HL-60/S4 treated with phorbol 12-myristate 13-acetate at 8.2 ng/mL for 4 days and 3 days (cell line): ENCODE measurements around the gene GNAS.

Experiments
- in situ Hi-C: fragments of 300-500 bp; cut with MboI; formaldehyde crosslinking; loops from 2 replicates; pipeline ENCODE4 v1.15.0; 2022; ENCODE audit warnings: low sequenced_read_pairs

GNAS gene

GRCh38 chr20:58893355-58894120, 41.0 kb downstream of the GNAS start:
- in situ Hi-C loops, result no loop called here

- in situ Hi-C loops, result no loop called here
Observed at GRCh38 chr20:58894652-58895447, 42.3 kb downstream of the GNAS start.

- in situ Hi-C loops, result no loop called here
Observed at GRCh38 chr20:58895448-58896180, 43.1 kb downstream of the GNAS start.

- in situ Hi-C loops, result no loop called here
Observed at GRCh38 chr20:58896820-58897219, 44.3 kb downstream of the GNAS start.

- in situ Hi-C loops, result no loop called here
Observed at GRCh38 chr20:58897488-58897887, 45.0 kb downstream of the GNAS start.

- in situ Hi-C loops, result no loop called here
Observed at GRCh38 chr20:58898629-58899408, 46.3 kb downstream of the GNAS start.

GRCh38 chr20:58899512-58899911, 47.0 kb downstream of the GNAS start:
- in situ Hi-C loops, result no loop called here

GRCh38 chr20:58900397-58900796, 47.9 kb downstream of the GNAS start:
- in situ Hi-C loops, result no loop called here

GRCh38 chr20:58901488-58902402, 49.2 kb downstream of the GNAS start:
- in situ Hi-C loops, result no loop called here

- in situ Hi-C loops, result no loop called here
Observed at GRCh38 chr20:58903614-58904013, 51.1 kb downstream of the GNAS start.

- in situ Hi-C loops, result no loop called here
Observed at GRCh38 chr20:58905236-58905635, 52.7 kb downstream of the GNAS start.

GRCh38 chr20:58906111-58906510, 53.6 kb downstream of the GNAS start:
- in situ Hi-C loops, result no loop called here

GRCh38 chr20:58906894-58907293, 54.4 kb downstream of the GNAS start:
- in situ Hi-C loops, result no loop called here

GRCh38 chr20:58907320-58908137, 55.0 kb downstream of the GNAS start:
- in situ Hi-C loops, result no loop called here

GRCh38 chr20:58908221-58908620, 55.7 kb downstream of the GNAS start:
- in situ Hi-C loops, result no loop called here

- in situ Hi-C loops, result no loop called here
Observed at GRCh38 chr20:58908941-58909340, 56.4 kb downstream of the GNAS start.

- in situ Hi-C loops, result no loop called here
Observed at GRCh38 chr20:58909585-58909984, 57.1 kb downstream of the GNAS start.

GRCh38 chr20:58910473-58910872, 58.0 kb downstream of the GNAS start:
- in situ Hi-C loops, result no loop called here

- in situ Hi-C loops, result no loop called here
Observed at GRCh38 chr20:58911309-58911708, 58.8 kb downstream of the GNAS start.
